A673 (cell line): ENCODE data around the gene MOBP. TPM values are rescaled to one million over a fixed set of nuclear protein-coding genes. Genes with fewer than 3 reads are reported as not detected.

Source experiments
- BruUV-seq: library from RNA; stranded (reverse); fragments of 400-500 nt; replicated peaks from 2 replicates; lab custom pipeline; 2021; lab: Mats Ljungman, UMichigan
- CTCF ChIA-PET: fragments of 300-600 bp; sonication (Branson Sonifier 250); formaldehyde crosslinking; loops from one replicate; lab custom pipeline; 2022; ENCODE audit warnings: antibody characterized with exemption; lab: Charles Lee
- POLR2A ChIA-PET: fragments of 300-600 bp; sonication (Branson Sonifier 250); formaldehyde crosslinking; loops from one replicate; lab custom pipeline; 2022; ENCODE audit warnings: antibody characterized with exemption; ENCODE audit not compliant: low non-redundant PET; lab: Charles Lee
- DNase-seq: peaks from one replicate; pipeline ENCODE4 v3.0.0-alpha.2; 2015; ENCODE audit warnings: low spot score
- H3K27ac ChIP-seq: fragments of 200-600 bp; sonication (generic); 2 replicates; pipeline ENCODE4 v1.5.1; 2016; ENCODE audit warnings: mixed run types, low read depth, mild to moderate bottlenecking, mixed read lengths, antibody characterized with exemption, low read length; ENCODE audit not compliant: poor library complexity, severe bottlenecking
- H3K27me3 ChIP-seq: fragments of 200-600 bp; sonication (generic); replicated peaks from 2 replicates; pipeline ENCODE4 v1.6.1; 2017; ENCODE audit warnings: mixed run types, low read depth, mild to moderate bottlenecking, mixed read lengths, antibody characterized with exemption, low read length; ENCODE audit not compliant: insufficient read depth, poor library complexity
- H3K36me3 ChIP-seq: fragments of 200-600 bp; sonication (generic); 2 replicates; pipeline ENCODE4 v1.6.1; 2016; ENCODE audit warnings: mixed run types, mild to moderate bottlenecking, mixed read lengths, antibody characterized with exemption, low read length; ENCODE audit not compliant: insufficient read depth, poor library complexity, severe bottlenecking
- H3K4me1 ChIP-seq: fragments of 200-600 bp; sonication (generic); 2 replicates; pipeline ENCODE4 v1.6.1; 2017; ENCODE audit warnings: mixed run types, mild to moderate bottlenecking, mixed read lengths, antibody characterized with exemption, low read length; ENCODE audit not compliant: insufficient read depth, poor library complexity, severe bottlenecking
- H3K4me3 ChIP-seq: fragments of 200-600 bp; sonication (generic); 2 replicates; pipeline ENCODE4 v1.5.1; 2016; ENCODE audit warnings: low read depth, mixed run types, mild to moderate bottlenecking, mixed read lengths, low read length; ENCODE audit not compliant: poor library complexity, severe bottlenecking
- H3K9me3 ChIP-seq: fragments of 200-600 bp; sonication (generic); 2 replicates; pipeline ENCODE4 v1.6.1; 2016; ENCODE audit warnings: mixed run types, low read depth, mild to moderate bottlenecking, mixed read lengths, antibody characterized with exemption, low read length; ENCODE audit not compliant: poor library complexity, severe bottlenecking
- CTCF ChIP-seq: fragments of 300-800, 200-600 bp; sonication (generic); conservative IDR thresholded peaks from 2 replicates; pipeline ENCODE4 v1.5.1; 2017; ENCODE audit warnings: low read depth, mild to moderate bottlenecking, antibody characterized with exemption, low read length, moderate library complexity, mixed read lengths
- EZH2 ChIP-seq: fragments of 200-600 bp; sonication (generic); IDR thresholded peaks from 2 replicates; pipeline ENCODE4 v1.6.1; 2017; ENCODE audit warnings: borderline replicate concordance, low read depth, mild to moderate bottlenecking, mixed read lengths, antibody characterized with exemption, low read length; ENCODE audit not compliant: poor library complexity, severe bottlenecking
- intact Hi-C: fragments of 100-400 bp; cut with micrococcal nuclease; formaldehyde crosslinking; loops from one replicate; pipeline ENCODE4 v1.10.0; 2022; ENCODE audit not compliant: unreplicated experiment
- total RNA-seq: library from RNA; stranded (reverse); gene quantifications from 2 replicates; pipeline ENCODE4 v1.2.3, GENCODE V29; 2021

MOBP gene
- total RNA-seq, 1 experiment from 2014 or later = 0.19 TPM

DNA sequence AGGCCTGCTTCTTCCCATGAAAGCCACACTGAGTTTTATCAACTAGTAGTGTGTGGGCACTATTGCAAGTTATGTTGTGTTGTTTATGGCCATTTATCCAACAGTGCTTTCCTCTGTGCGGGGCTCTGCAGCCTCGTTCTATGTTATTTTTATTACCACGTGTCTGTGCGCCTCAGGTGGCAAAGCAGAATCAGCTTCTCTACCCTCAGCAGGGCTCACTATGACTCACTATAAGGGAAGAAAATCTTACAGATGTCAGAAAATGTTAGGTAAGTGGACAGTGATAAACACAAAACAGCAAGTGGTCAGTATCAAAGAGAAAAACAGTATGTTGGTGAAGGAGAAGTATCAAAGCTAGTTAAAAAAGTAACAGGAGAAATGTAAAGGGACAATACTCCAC, 61.4 kb downstream of the MOBP start:
- no TSS peak for BruUV-seq
- TF ChIP-seq EZH2 (no peak), CTCF (no peak)
- no peak overlapping the region for H3K4me3 ChIP-seq
- ChIA-PET POLR2A (no interaction called here), CTCF (no interaction called here)
- H3K9me3 ChIP-seq = no peaks in the 10 kb centered on the region
- no peak overlapping the region for H3K27ac ChIP-seq
- H3K36me3 ChIP-seq = no peaks in the 10 kb centered on the region
- DNase-seq = no peak
- no peaks in the 10 kb centered on the region for H3K4me1 ChIP-seq
- H3K27me3 ChIP-seq = no peaks in the 10 kb centered on the region
- intact Hi-C loops = no loop called here

- Histone ChIP-seq H3K27ac (no peak overlapping the region), H3K4me3 (no peak overlapping the region), H3K36me3 (no peaks in the 10 kb centered on the region), H3K27me3 (no peaks in the 10 kb centered on the region), H3K4me1 (no peaks in the 10 kb centered on the region), H3K9me3 (no peaks in the 10 kb centered on the region)
- no TSS peak for BruUV-seq
- ChIA-PET CTCF (no interaction called here), POLR2A (no interaction called here)
- no peak for TF ChIP-seq EZH2
- TF ChIP-seq CTCF = no peak
- DNase-seq = no peak
- intact Hi-C loops = no loop called here
Observed at GRCh38 chr3:39529577-39529976, 62.1 kb downstream of the MOBP start.

DNA sequence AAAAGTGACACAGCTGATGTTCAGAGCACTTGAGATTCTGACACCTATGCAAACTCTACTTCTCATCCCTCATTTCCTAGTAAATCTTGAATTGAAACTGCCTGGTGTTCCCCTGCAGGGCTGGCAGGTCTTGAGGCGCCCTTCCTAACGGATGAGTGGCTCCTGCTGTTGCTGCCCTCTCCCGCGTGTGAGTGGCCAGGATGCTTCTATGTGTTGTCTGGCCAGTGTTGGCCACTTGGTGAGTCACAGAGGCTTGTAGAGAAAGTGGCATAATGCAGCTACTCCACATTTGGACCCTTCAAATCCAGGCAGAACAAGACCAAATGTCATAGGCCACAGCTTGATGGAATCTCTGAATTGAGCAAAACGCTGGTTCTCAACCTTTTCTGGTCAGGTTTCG, 63.6 kb downstream of the MOBP start:
- Histone ChIP-seq H3K9me3 (no peaks in the 10 kb centered on the region), H3K36me3 (no peaks in the 10 kb centered on the region), H3K27me3 (no peaks in the 10 kb centered on the region), H3K27ac (no peak overlapping the region), H3K4me3 (no peak overlapping the region), H3K4me1 (no peaks in the 10 kb centered on the region)
- DNase-seq = no peak
- POLR2A ChIA-PET = no interaction called here
- intact Hi-C loops = no loop called here
- CTCF ChIA-PET = no interaction called here
- no peak for TF ChIP-seq CTCF
- no peak for TF ChIP-seq EZH2
- no TSS peak for BruUV-seq
